Measurements from ENCODE around the gene AP1S3.

Gene AP1S3

DNA sequence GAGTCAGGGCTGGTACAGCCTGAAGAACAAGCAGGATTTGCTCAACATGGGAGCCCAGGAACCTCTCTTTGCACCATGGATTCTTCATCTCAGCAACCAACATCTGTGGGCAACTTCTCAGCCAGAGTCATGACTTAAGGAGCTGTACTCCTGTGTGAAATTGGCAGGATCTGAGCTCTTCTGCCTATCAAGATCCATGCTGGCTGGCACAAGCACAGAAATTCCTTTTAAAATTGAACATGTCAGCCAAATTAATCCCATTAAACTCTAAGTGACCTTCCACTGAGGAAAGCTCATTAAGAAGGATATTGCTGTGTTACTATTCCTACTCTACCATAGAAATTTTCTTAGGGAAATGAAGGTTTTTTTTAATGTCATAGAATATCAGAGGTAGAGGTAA lies 124.7 kb downstream of the AP1S3 start:
- TF ChIP-seq, protein P1, sequence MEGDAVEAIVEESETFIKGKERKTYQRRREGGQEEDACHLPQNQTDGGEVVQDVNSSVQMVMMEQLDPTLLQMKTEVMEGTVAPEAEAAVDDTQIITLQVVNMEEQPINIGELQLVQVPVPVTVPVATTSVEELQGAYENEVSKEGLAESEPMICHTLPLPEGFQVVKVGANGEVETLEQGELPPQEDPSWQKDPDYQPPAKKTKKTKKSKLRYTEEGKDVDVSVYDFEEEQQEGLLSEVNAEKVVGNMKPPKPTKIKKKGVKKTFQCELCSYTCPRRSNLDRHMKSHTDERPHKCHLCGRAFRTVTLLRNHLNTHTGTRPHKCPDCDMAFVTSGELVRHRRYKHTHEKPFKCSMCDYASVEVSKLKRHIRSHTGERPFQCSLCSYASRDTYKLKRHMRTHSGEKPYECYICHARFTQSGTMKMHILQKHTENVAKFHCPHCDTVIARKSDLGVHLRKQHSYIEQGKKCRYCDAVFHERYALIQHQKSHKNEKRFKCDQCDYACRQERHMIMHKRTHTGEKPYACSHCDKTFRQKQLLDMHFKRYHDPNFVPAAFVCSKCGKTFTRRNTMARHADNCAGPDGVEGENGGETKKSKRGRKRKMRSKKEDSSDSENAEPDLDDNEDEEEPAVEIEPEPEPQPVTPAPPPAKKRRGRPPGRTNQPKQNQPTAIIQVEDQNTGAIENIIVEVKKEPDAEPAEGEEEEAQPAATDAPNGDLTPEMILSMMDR (IDR thresholded peaks at IDR 0.05; ENCODE audit: borderline replicate concordance, insufficient read depth, low read depth, low read length): no peak
- no peak overlapping the region for H3K4me3 ChIP-seq (ENCODE audit: low read depth, low read length)

DNA sequence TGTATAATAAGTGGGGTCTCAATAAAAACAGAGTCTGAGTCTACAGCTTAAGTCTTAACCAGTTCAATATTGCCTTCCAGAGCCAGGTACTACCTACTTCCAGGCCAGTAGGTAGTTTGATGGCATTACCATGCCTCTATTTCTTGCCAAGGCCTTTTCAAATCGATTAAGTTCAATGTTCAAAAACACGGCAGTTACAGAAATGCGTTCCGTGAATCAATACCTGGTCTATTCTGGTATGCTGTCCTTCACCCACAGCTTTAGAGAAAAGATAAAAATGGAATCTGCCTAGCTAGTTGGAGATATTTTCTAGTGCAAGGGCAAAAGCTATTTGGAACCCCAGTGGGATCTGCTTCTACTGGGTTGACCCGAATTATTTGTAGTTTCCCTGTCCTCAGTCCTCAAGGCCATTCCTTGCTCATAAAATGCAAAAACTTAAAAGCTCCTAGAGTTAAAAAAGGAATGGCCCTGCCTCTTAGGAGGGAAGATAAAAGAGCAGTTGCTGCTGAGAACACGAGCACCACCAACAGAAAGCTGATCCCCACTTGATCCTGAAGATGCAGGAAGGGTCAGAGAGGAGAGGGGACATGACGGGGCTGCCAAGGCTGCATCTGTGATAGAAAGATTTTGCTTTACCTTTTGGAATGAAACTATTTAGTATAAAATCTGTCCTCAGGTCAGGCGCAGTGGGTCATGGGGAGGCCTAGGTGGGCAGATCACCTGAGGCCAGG lies 125.6 kb downstream of the AP1S3 start:
- no peak overlapping the region for H3K4me3 ChIP-seq (ENCODE audit: low read depth, low read length)
- TF ChIP-seq, protein P1 (IDR thresholded peaks at IDR 0.05; ENCODE audit: borderline replicate concordance, insufficient read depth, low read depth, low read length): no peak
